NCI-H1048 (cell line): ENCODE measurements around the gene IGLL5.
"Not testable (repeated sequence)": the region's sequence is repeated elsewhere in the genome, so short reads cannot be mapped to it uniquely, and the experiment has no call there.

Experiments
- DNase-seq: peaks from one replicate; lab custom pipeline; 2025; lab: John Stamatoyannopoulos, UW

IGLL5 gene

DNA sequence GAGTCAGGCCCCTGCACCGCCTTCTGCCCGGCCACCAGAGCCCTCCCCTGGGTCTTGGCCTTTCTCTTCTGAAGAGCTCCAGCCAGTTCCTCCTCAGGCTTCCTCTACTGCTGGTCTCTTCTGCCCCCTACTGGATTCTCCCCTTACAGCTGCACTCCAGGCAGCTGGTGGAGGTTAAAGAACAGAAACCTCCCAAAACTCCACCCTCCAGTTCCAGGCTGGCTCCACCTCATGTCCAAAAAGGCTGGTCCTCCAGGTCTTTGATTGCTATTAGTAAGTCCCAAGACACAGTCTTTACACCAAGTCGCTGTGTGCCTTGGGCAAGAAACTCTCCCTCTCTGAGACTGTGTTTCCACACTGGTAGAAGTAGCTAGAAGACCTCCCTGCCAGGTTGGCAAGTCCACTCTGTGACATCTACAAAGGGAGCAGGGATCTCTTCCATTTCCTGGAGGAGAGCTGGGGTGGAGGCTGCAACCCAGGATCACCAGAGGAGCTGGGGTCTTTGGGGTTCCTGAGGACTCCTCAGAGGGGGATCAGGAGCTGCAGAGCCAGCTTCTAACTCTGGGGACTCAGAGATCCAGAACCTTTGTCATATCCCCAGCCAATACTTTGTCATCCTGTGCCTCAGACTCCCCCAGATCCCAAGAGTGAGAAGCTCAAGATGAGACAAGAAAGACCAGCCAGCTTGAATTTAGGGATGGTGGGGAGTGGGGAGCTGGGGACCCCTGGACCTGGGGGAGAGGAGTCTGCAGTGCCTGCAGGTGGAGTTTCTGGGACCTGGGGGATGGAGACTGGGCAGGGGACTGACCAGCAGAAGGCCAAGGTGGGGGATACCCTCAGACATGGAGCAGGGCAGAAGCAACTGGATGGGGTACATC lies 3.4 kb upstream of the IGLL5 start:
- no peak for DNase-seq

DNA sequence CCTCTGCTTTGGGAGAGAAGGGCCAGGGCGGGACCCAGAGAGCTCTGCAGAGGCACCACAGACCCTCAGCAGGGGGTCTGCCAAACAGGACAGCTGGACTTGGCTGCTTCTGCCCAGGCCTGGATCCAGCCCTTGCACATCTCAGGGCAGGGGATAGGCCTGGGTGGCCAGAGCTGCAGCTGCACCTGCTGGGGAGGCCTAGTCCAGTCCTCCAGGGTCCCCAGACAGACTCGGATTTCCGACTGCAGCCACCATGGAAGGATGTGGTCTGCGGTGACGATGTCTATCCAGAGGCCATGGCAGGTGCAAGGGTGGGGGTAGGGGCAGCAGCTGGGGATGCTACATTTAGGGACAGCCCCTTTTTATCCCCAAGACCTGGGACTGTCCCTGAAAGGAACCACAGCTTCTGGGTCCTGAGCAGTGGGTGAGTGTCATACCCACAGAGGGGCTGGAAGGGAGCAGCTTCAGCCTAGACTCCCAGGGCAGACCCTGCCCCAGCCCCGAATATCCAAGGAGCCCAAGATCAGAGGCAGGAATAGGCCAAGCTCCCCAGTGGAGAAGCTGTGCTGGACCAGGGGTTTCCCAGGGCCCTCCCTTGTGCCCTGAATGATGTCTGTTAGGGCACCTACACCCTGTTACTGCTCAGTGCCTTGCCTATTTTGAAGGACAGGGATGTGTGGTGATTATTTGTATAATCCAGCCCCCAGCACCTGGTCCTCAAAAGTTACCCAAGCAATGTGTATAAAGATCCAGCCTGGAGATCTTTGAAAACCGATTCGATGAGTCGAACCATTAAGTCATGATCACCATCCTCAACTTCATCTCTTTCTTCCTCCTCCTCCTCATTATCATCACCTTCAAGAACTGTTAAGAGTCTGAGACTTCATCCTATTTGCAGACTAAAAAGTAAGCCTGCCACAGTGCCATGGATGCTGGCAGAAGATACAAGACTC lies 2.5 kb upstream of the IGLL5 start:
- no peak for DNase-seq

DNA sequence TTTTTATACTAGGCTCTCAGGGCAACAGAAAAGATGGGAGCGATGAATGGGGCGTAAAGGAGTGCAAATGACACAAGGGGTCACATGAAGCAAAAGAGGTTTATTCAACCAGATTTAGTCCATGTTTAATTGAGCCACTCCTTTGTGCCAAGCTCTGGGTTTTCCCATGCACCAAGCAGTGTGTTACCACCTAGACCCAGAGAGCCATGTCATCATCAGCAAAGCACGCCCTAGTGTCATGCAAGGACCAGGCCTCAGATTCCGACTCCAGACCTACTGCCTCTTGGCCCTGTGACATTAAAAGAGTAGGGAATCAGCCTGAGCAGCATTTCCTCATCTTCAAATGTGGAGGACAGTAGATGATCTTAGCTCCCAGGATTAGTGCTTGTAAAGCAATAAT lies 1.1 kb upstream of the IGLL5 start:
- no peak for DNase-seq

DNA sequence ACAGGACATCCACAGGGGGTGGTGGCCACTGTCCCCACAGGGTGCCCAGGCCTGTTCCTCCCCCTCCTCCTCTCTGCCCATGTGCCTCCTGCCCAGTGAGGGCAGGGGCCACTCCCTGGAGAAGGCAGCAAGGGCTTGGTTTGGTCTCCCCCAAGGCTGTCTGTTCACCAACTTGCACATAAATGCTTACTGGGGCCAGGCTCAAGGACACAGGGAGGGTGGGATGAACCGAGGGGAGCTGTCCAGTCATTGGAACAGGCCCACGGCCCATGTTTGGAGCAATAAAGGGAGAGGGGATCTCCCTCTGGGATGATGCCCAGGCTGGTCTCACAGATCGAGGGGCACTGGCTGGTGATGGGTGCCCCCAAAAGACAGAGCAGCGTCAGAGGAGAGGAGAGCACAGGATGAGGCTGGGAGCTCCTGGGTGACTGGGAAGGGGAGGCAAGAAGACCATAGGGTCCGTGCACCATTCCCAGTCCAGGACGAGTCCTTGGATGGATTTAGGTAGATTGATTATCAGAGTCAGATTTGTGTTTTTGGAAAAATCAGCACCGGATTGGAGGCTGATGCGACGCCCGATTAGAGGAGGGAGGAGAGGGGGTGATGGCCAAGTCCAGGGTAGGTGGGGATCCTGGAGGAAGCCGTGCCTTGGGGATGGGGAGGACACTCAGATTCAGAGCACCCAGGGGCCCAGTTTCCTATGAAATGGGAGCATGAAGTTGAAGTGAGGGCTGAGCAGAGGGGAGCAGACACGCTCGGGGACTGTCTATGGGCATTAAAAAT lies 1.1 kb downstream of the IGLL5 start:
- no peak for DNase-seq

DNA sequence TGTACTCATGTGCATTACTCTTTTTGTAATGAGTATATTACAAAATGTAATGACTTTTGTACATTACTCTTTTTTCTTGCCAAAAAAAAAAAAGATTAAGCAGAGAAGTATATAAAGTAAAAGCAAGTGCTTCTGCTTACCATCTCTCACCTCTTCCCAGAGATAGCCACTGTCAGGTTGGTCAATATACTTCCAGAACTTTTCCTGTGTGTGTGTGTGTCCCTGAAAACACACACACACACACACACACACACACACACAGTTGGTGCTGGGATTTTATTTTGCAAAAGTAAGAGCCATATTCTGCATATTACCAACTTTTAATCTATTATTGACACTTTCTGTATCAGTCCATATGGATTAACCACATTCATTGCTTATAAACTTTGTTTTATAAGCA lies 2.5 kb downstream of the IGLL5 start:
- no peak for DNase-seq

DNA sequence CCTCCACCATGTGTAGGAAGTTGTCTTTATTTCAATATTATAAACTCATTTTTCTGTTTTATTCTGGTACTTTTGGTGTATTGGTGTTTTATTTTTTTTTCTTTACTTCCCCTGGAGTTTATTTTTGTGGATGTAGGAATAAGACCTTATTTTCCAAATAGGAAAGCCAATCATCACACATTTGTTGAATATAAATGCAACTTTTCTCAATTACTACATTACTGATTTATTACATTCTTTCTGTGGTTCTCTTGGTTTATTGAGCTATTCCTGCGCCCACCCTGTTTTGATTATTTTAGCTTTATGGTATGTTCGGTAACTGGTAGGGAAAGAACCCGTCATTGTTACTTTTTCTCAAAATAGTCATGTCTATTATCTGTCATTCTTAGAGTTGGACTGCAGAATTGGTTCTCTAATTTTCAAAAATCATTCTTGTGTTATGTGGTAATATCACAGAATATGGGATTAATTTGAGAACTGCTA lies 3.6 kb downstream of the IGLL5 start:
- no peak for DNase-seq

DNA sequence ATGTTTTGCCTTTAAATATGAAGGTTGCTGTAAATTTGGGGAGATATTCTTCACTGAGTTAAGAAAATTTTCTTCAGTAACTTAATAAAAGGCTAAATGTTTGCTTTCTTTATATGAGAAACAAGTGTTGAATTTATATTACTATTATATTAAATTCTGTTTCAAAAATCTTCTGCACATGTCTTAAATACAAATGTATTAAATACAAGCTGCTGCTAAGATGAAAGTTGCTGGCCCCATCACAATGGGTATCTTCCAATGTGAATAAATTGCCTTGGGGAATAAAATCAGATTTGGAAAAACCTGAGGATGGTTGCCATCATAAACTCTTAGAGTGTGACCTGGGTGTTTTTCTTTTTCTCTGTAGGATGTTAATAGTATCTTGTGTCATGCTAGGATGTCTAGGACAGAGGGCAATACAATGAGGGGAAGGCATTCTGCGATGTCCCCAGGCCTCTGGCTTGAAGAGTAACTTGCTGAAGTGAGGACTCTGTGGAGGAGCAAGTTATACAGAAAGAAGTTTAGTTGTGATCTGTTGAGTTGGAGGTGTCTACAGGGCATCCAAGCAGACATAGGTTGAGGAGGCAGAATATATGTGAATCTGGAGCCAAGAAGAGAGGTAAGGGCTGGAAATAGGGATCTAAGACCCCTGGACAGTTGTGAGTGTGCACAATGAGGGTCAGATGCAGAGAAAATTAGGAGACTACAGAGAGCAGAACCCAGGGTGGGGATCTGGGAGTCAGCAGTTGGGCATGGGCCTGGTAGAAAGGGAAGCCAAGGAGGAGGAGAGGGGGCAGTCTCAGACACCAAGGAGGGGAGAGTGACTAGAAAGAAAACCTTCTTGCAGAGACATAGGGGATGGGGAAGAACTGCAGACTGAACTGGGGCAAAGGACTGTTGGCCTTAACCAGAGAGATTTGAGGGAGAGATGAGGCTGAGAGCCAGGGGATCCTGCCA lies 4.8 kb downstream of the IGLL5 start:
- DNase-seq, result no peak

DNA sequence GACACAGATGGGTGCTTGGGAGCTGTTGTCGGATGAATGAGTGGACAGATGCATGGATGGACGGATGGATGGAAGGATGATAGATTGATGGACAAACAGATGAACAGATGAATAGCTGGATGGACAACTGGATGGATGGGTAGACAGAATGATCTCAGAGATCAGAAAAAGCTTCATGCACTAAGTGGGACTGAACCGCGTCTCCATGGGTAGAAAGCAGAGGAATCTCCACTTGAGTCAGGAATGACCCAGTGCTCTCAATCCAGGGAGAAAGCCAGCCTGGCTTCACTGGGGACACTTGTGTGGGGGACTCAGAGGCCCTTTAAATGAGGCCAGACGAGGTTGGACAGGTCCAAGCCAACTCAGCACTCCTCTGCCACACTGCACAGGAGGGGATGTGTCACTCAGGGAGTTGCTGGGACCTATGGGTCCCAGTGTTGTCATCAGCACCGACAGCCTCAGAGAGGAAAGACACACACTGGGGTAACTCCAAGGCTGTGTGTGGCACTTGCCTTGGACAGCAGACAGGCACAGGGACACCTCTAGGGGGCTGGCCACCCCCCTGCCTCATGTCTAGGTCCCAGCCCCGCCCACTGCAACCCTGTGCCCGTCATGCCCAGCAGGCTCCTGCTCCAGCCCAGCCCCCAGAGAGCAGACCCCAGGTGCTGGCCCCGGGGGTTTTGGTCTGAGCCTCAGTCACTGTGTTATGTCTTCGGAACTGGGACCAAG lies 5.6 kb downstream of the IGLL5 start:
- DNase-seq, result no peak

DNA sequence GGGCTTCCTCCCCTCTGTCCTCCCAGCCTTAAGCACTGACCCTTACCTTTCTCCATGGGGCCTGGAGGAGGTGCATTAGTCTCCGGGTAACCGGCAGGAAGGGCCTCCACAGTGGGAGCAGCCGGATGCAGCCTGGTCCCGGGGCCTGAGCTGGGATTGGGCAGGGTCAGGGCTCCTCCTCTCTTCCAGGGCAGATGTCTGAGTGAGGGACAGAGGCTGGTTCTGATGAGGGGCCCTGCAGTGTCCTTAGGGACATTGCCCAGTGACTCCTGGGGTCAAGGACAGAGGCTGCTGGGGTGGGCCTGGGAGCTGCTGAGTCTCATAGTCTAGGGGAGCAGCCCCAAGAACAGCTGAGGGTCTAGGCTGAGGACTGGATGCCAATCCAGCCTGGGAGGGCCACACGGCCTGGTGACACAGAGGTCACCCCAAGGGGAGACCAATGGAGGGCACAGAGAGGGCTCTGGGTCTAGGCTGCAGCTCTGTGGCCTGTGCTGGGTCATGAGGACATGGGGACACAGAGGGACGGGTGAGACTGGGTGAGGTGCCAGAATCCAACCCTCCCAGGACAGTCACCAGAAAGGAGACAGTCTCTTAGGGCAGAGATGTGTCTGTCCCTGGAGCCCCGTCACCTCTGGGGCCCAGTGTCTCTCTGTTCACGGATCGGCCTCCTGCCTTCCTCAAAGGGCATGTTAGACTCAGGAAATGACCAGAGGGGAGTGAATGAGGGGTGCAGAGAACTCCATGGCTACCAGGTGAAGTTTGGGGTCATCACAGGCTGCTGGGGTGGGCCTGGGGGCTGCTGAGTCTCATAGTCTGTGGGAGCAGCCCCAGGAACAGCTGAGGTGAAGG lies 6.5 kb downstream of the IGLL5 start:
- no peak for DNase-seq

DNA sequence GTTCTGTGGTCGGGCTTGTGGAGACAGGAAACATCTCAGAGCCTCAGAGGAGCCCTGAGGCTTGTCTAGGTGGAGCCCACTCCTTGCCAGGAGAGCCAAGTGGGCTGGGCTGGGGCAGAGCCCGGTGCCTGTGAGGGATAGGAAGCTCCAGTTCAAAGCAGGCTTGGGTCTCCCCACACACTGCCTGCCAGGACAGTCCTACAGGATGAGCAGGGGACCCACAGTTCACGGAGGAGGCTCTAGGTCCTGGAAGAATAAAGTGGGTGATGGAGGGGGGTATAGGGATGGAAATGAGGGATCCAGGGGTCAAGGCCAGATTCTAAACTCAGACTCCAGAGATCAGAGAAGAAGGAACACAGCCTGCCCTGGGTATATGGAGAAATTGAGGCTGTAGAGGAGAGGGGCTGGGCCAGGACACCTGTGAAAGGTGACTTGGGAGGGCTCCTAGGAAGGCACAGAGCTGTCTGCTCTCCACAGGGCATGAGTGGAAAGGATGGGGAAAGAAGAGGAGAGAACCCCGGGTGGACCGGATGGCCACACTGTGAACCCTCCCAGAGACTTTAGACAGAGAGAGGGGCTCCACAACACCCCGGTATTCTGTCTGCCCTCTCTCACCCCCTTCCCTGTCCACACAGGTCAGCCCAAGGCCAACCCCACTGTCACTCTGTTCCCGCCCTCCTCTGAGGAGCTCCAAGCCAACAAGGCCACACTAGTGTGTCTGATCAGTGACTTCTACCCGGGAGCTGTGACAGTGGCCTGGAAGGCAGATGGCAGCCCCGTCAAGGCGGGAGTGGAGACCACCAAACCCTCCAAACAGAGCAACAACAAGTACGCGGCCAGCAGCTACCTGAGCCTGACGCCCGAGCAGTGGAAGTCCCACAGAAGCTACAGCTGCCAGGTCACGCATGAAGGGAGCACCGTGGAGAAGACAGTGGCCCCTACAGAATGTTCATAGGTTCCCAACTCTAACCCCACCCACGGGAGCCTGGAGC lies 7.4 kb downstream of the IGLL5 start:
- no peak for DNase-seq

DNA sequence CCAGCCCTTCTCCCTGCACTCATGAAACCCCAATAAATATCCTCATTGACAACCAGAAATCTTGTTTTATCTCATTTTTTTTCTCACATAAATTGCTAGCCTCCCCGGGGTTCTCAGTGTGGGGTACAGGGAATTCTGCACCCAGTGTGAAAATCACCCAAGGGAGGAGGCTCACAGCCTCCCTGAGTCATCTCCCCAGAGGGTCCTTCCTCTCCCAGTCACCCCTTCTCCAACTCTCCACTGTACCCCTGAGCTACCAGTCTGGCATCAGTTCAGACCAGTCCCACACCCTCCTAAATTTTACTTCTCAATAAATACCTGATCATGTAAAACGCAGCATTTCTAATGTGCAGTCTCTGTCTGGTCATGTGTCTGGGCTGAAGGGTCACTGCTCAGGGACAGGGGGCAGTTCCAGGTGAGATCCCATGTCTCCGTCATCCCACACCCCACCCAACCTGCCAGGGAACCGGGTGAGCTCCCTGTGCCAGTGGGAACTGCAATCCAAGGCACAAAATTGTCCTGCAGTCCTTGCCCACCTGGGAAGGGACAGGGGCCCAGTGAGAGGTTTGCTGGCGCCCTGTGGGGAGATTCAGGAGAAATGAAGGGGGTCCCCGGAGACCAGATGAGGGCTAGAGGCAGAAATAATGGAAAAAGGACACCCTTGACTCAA lies 8.3 kb downstream of the IGLL5 start:
- DNase-seq, result no peak

DNA sequence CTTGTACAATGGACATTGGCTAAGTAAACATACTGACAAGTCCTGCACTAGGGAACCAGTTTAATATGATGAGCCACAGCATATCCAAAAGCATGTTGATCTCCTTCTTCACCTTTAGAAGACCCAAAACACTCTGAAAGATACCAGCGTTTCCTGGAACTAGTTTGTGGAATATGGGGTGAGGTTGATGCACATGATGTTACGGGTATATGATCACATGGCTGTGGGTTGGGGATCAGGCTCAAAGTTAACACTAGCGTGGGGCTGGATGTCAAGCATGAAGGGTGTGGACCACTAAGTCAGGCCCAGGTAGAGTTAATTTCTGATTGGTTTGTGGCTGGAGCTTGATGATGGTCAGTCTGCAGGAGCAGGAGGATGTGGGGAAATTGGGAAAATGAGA lies 9.0 kb downstream of the IGLL5 start:
- no peak for DNase-seq

DNA sequence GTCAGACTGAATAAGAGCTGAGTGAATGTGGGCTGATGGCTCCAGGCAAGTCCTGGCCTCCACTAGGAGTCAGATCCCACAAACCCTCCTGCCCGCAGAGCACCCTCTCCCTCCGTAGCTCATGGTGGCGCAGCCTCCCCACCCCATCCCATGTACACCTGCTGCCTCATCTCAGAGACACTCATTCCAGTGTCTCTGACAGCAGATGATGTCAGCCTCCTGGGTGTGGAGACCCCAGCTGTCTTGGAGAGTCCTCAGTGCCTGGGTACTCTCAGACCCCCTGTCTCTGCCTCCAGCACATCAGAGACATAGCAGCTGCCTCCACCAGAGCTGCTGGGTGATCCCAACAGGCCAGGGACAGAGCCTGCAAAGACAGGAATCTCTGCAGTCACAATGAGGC lies 9.5 kb downstream of the IGLL5 start:
- DNase-seq, result no peak

DNA sequence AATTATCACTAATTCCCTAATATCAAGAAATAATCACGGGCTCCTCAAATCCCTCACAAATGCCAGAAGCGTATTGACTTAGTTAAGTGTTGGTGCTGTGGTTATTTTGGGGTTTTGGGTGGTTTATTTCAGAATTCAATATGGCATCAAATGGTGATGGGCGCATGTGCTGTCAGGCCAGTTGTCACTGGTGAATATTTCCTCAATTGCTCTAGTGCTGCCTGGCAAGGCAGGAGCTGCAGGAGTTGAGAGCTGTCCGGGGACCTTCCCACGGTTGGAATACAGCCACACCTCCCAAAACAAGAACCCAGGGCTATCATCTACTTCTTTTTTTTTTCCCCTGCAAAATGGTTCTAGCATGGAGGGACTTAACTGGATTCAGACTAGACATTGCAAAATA lies 10.3 kb downstream of the IGLL5 start:
- no peak for DNase-seq

DNA sequence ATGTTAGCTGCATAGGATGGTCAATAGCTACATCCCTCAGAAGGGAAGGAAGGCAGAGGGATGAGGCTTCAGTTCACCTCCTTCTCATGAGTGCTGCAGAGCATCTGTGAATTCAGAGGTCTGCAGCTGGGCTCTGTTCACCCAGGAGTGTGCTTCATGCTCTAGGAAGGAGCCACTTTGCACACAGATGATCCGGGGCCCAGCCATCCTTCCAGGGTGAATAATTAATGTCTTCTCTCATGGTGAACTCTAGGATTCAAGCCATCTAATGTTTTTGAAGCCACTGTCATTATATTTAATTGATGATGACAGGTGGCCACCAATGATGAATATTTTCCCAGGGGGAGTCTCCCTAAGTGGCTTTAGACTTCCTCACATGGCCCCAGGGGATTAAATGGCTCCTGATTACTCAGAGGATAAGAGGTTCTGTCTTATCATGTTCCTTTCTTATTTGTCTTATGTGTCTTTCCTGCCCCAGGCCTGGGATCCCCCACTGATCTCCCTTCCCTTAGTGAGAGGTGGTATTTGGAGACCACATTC lies 10.9 kb downstream of the IGLL5 start:
- not testable (repeated sequence) for DNase-seq

DNA sequence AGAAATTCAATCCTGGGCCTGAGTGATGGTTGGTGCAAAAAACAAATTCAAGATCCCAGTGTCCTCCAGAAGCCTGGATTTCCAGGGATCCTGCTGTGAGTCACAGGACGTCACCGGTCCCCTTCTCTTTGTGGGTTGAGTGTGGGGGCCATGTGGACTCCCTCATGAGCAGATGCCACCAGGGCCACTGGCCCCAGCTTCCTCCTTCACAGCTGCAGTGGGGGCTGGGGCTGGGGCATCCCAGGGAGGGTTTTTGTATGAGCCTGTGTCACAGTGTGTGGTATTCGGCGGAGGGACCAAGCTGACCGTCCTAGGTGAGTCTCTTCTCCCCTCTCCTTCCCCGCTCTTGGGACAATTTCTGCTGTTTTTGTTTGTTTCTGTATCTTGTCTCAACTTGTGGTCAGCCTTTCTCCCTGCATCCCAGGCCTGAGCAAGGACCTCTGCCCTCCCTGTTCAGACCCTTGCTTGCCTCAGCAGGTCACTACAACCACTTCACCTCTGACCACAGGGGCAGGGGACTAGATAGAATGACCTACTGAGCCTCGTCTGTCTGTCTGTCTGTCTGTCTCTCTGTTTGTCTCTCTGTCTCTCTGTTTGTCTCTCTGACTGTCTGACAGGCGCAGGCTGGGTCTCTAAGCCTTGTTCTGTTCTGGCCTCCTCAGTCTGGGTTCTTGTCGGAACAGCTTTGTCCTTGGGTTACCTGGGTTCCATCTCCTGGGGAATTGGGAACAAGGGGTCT lies 11.9 kb downstream of the IGLL5 start:
- DNase-seq, result not testable (repeated sequence)
